Fibroblast of lung (primary cell): Measurements from ENCODE around the gene DIP2C. TPM values are rescaled to one million over a fixed set of nuclear protein-coding genes. Genes with fewer than 3 reads are reported as not detected.

Experiments used
- DNase-seq, 2 donors: peaks; one replicate each; pipeline versions ENCODE4 v3.0.0 to v3.0.0-alpha.2; 2010; ENCODE audit warnings: low read depth in 2 of 2
- H2AFZ ChIP-seq: 2 replicates; pipeline ENCODE4 v1.5.1; 2012; ENCODE audit warnings: low read length, control low read depth, inconsistent platforms
- H3K27ac ChIP-seq: 2 replicates; pipeline ENCODE4 v1.5.1; 2011; ENCODE audit warnings: low read length, control low read depth; ENCODE audit not compliant: insufficient read depth
- H3K27me3 ChIP-seq: 2 replicates; pipeline ENCODE4 v1.5.1; 2011; ENCODE audit warnings: mild to moderate bottlenecking, low read length; ENCODE audit not compliant: control insufficient read depth, insufficient read depth
- H3K36me3 ChIP-seq: 2 replicates; pipeline ENCODE4 v1.5.1; 2011; ENCODE audit warnings: low read length; ENCODE audit not compliant: control insufficient read depth, insufficient read depth
- H3K4me1 ChIP-seq: 2 replicates; pipeline ENCODE4 v1.5.1; 2011; ENCODE audit warnings: low read length; ENCODE audit not compliant: control insufficient read depth, insufficient read depth; ENCODE audit errors: extremely low read depth
- H3K4me2 ChIP-seq: 2 replicates; pipeline ENCODE4 v1.5.1; 2011; ENCODE audit warnings: low read length, control low read depth; ENCODE audit not compliant: insufficient read depth; ENCODE audit errors: extremely low read depth
- H3K4me3 ChIP-seq, 4 experiments: fragments of 200-600 bp in 1 of 4; sonication (generic) in 1 of 4; replicated peaks in 1 of 4; 2 replicates each; pipeline ENCODE4 v1.5.1; 2011 to 2016; ENCODE audit warnings: low read length in 4 of 4, low read depth in 3 of 4, mild to moderate bottlenecking in 3 of 4, control low read depth in 2 of 4, inconsistent platforms in 1 of 4, mixed read lengths in 1 of 4; ENCODE audit not compliant: insufficient read depth in 1 of 4; ENCODE audit errors: control extremely low read depth in 1 of 4
- H3K79me2 ChIP-seq: 2 replicates; pipeline ENCODE4 v1.5.1; 2012; ENCODE audit warnings: mild to moderate bottlenecking, low read length, inconsistent platforms; ENCODE audit not compliant: control insufficient read depth, insufficient read depth
- H3K9ac ChIP-seq: 2 replicates; pipeline ENCODE4 v1.5.1; 2011; ENCODE audit warnings: mild to moderate bottlenecking, low read length, control low read depth; ENCODE audit not compliant: insufficient read depth
- H3K9me3 ChIP-seq: 2 replicates; pipeline ENCODE4 v1.5.1; 2012; ENCODE audit warnings: low read depth, low read length; ENCODE audit not compliant: control insufficient read depth, insufficient read depth
- H4K20me1 ChIP-seq: 2 replicates; pipeline ENCODE4 v1.5.1; 2011; ENCODE audit warnings: low read length; ENCODE audit not compliant: control insufficient read depth, insufficient read depth; ENCODE audit errors: extremely low read depth
- CTCF ChIP-seq, 2 donors: IDR thresholded peaks in 1 of 2; conservative IDR thresholded peaks in 1 of 2; 1 replicate in 1 of 2; 2 replicates in 1 of 2; pipeline ENCODE4 v1.5.1; 2011 to 2012; ENCODE audit warnings: low read length in 2 of 2, control low read depth in 1 of 2, inconsistent platforms in 1 of 2, low read depth in 1 of 2, mild to moderate bottlenecking in 1 of 2
- EZH2 ChIP-seq: IDR thresholded peaks from 2 replicates; pipeline ENCODE4 v1.5.1; 2012; ENCODE audit warnings: low read length, control low read depth, mild to moderate bottlenecking; ENCODE audit errors: missing control alignments
- polyA plus RNA-seq, 2 donors: library from polyadenylated mRNA; depleted of rRNA in 1 of 2; stranded (reverse) in 1 of 2; unstranded in 1 of 2; fragments of >200 nt; gene quantifications; 2 replicates each; pipeline ENCODE4 v1.2.1, GENCODE V29; 2011 to 2012; ENCODE audit warnings: missing spikeins in 1 of 2
- total RNA-seq: library from RNA; depleted of rRNA; stranded (reverse); fragments of >200 nt; gene quantifications from 2 replicates; pipeline ENCODE4 v1.2.1, GENCODE V29; 2014

The DIP2C gene
- total and polyA plus RNA-seq, 2 donors (not counting 1 experiment from before 2014, with no cell fraction given): 10.7 to 18.3 TPM

GRCh38 chr10:717458-717857, 28.0 kb upstream of the DIP2C start:
- Histone ChIP-seq H3K79me2 (no peaks in the 10 kb centered on the region), H3K4me1 (no peaks in the 10 kb centered on the region), H3K27ac (no peak overlapping the region), H3K4me2 (no peak overlapping the region), H3K27me3 (peaks cover 2% of the 10 kb centered on the region), H2AFZ (no peak overlapping the region), H3K9ac (no peak overlapping the region), H3K9me3 (no peaks in the 10 kb centered on the region), H3K36me3 (no peaks in the 10 kb centered on the region), H3K4me3 (no peak overlapping the region), H4K20me1 (no peaks in the 10 kb centered on the region)
- TF ChIP-seq CTCF (conservative IDR thresholded peaks at IDR 0.05 in 1 of 2, IDR thresholded peaks at IDR 0.05 in 1 of 2; ENCODE audit: low read depth in 1 of 2, low read length in 2 of 2) (no peak), EZH2 (no peak)
- DNase-seq: no peak

GRCh38 chr10:716821-717220, 27.4 kb upstream of the DIP2C start:
- H3K4me2 ChIP-seq: no peak overlapping the region

GRCh38 chr10:714214-714613, 24.7 kb upstream of the DIP2C start:
- no peaks in the 10 kb centered on the region for H3K9me3 ChIP-seq
- TF ChIP-seq EZH2: no peak
- TF ChIP-seq CTCF (conservative IDR thresholded peaks at IDR 0.05 in 1 of 2, IDR thresholded peaks at IDR 0.05 in 1 of 2; ENCODE audit: low read depth in 1 of 2, low read length in 2 of 2): no peak
- no peaks in the 10 kb centered on the region for H3K79me2 ChIP-seq
- H3K27me3 ChIP-seq: peaks cover 4% of the 10 kb centered on the region
- no peaks in the 10 kb centered on the region for H3K36me3 ChIP-seq
- no peak for DNase-seq
- no peaks in the 10 kb centered on the region for H3K4me1 ChIP-seq
- no peaks in the 10 kb centered on the region for H4K20me1 ChIP-seq
- no peak overlapping the region for H3K9ac ChIP-seq
- H3K27ac ChIP-seq: no peak overlapping the region
- H3K4me3 ChIP-seq: no peak overlapping the region
- no peak overlapping the region for H2AFZ ChIP-seq
- H3K4me2 ChIP-seq: no peak overlapping the region

More at GRCh38 chr10:716821-717220, 27.4 kb upstream of the DIP2C start:
- Histone ChIP-seq H3K9me3 (no peaks in the 10 kb centered on the region), H3K27me3 (peaks cover 4% of the 10 kb centered on the region), H3K4me3 (no peak overlapping the region), H3K9ac (no peak overlapping the region), H2AFZ (no peak overlapping the region), H3K36me3 (no peaks in the 10 kb centered on the region), H4K20me1 (no peaks in the 10 kb centered on the region), H3K79me2 (no peaks in the 10 kb centered on the region), H3K27ac (no peak overlapping the region), H3K4me1 (no peaks in the 10 kb centered on the region)
- no peak for DNase-seq
- no peak for TF ChIP-seq EZH2
- no peak for TF ChIP-seq CTCF (conservative IDR thresholded peaks at IDR 0.05 in 1 of 2, IDR thresholded peaks at IDR 0.05 in 1 of 2; ENCODE audit: low read depth in 1 of 2, low read length in 2 of 2)
